Ovary (tissue), 3 donors: Measurements from ENCODE around the gene SNTB2.

ENCODE experiments used
- CTCF ChIP-seq, 3 donors: fragments of 450-650 bp in 2 of 3; fragments of 200-600 bp in 1 of 3; IDR thresholded peaks; one replicate each; pipeline versions ENCODE4 v1.5.1 to v1.8.0; 2016 to 2022; ENCODE audit warnings: antibody characterized with exemption in 3 of 3, mild to moderate bottlenecking in 1 of 3
- POLR2A ChIP-seq: fragments of 450-650 bp; IDR thresholded peaks from one replicate; pipeline ENCODE4 v1.6.1; 2017; ENCODE audit warnings: antibody characterized with exemption, mild to moderate bottlenecking, moderate library complexity
- donor health status: DM: no; HTN: no; CAD: no.

GRCh38 chr16:69201787-69202186 is 14.8 kb downstream of the SNTB2 start:
- TF ChIP-seq POLR2A (no peak), CTCF (IDR thresholded peaks at IDR 0.05) (no peak)
